NCI-H2029 (cell line): Measurements from ENCODE around the gene AKT1S1.

ENCODE experiments used
- DNase-seq: peaks from one replicate; lab custom pipeline; 2025; lab: John Stamatoyannopoulos, UW

AKT1S1 gene

GRCh38 chr19:49853852-49854377 lies 23.2 kb downstream of the AKT1S1 start:
- no peak for DNase-seq

GRCh38 chr19:49852631-49853126 lies 24.5 kb downstream of the AKT1S1 start:
- DNase-seq: no peak

GRCh38 chr19:49851456-49852259 lies 25.5 kb downstream of the AKT1S1 start:
- DNase-seq: peak; percentile 25

GRCh38 chr19:49850487-49851342 lies 26.4 kb downstream of the AKT1S1 start, which contains the start of gene PTOV1:
Gene PTOV1, plus strand, starts transcription at chr19:49851159.
- DNase-seq: peak; percentile 91

GRCh38 chr19:49850221-49850486 lies 27.0 kb downstream of the AKT1S1 start:
- DNase-seq: no peak

GRCh38 chr19:49849433-49850220 lies 27.5 kb downstream of the AKT1S1 start:
- DNase-seq: no peak

- no peak for DNase-seq
Measured at GRCh38 chr19:49848938-49849337, 28.2 kb downstream of the AKT1S1 start.

GRCh38 chr19:49847731-49848696 lies 29.1 kb downstream of the AKT1S1 start:
- DNase-seq: peak; percentile 30

GRCh38 chr19:49846408-49846807 lies 30.7 kb downstream of the AKT1S1 start:
- DNase-seq: no peak

GRCh38 chr19:49845414-49845813 lies 31.7 kb downstream of the AKT1S1 start:
- no peak for DNase-seq

GRCh38 chr19:49844138-49845095 lies 32.7 kb downstream of the AKT1S1 start:
- no peak for DNase-seq

- DNase-seq: no peak
Measured at GRCh38 chr19:49843265-49843664, 33.9 kb downstream of the AKT1S1 start.

GRCh38 chr19:49840736-49841249 lies 36.4 kb downstream of the AKT1S1 start:
- no peak for DNase-seq

GRCh38 chr19:49840321-49840720 lies 36.8 kb downstream of the AKT1S1 start:
- no peak for DNase-seq

- no peak for DNase-seq
Measured at GRCh38 chr19:49839713-49840112, 37.4 kb downstream of the AKT1S1 start.

- no peak for DNase-seq
Measured at GRCh38 chr19:49838885-49839588, 38.1 kb downstream of the AKT1S1 start.

GRCh38 chr19:49837425-49837824 lies 39.7 kb downstream of the AKT1S1 start:
- DNase-seq: no peak

GRCh38 chr19:49837009-49837310 lies 40.2 kb downstream of the AKT1S1 start:
- DNase-seq: no peak
